ENCODE results near the gene MAPK9. TPM values are rescaled to one million over a fixed set of nuclear protein-coding genes. Genes with fewer than 3 reads are reported as not detected.

Gene MAPK9
- polyA plus RNA-seq, 3 donors, result 9.7 to 19.6 (median 16.2) TPM

DNA sequence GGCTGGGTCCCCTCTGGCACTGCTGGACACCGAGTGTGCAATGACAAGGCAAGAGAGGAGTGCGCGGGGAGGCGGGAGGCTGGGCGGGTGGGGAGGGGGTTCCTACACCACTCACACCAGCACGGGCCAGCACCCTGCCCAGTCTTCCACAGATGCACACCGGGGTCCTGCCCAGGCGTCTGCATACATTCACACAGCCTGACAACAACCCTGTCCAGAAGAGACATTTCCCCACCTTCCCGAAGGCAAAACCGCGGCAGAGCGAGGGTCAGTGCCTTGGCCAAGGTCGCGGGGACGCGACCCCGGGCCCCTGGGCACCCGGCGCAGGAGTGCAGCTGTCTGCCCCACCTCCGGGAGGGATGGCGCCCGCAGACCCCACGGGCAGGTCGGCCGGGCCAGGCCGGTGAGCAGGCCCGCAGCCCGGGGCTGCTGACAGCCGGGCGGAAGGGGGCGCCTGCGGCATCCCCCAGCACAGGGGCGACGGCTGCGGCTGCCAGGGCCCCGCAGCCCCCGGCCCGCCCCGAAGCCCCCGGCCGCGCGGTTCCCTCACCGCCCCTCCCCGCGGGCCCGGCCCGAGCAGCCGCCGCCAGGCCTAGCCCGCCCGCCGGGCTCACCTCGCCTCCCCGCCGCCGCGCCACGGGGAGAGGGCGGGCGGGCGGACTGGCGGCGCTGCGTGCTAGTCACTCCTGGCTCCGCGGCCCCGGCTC lies 496 bp downstream of the MAPK9 start:
- Mint-ChIP-seq H3K4me3 (peak overlapping the region; percentile 79 to 80), H3K36me3 (peaks cover 7% of the 10 kb centered on the region in 2 donors), H3K4me1 (peaks cover 54% of the 10 kb centered on the region), H3K27ac (peak overlapping the region in 2 of 7 donors; percentile 26 to 50), H3K9me3 (peaks cover 0 to 2% (median 0%) of the 10 kb centered on the region in 7 donors), H3K27me3 (ENCODE audit: low read depth in 3 of 3) (peaks cover 1 to 4% (median 2%) of the 10 kb centered on the region in 3 donors)
- TF ChIP-seq CTCF (IDR thresholded peaks at IDR 0.05), result peak; percentile 8
- DNase-seq, result no peak
- H3K79me2 ChIP-seq (ENCODE audit: insufficient read depth, low read length), result peaks cover 49% of the 10 kb centered on the region
- under 1% methylated on average over 61 of the region's 68 CpGs for WGBS (ENCODE audit: insufficient coverage)
- H2AFZ ChIP-seq (ENCODE audit: insufficient read depth, low read depth, low read length, poor library complexity, severe bottlenecking), result peak overlapping the region; percentile 73
- H3K4me2 ChIP-seq (replicated peaks; ENCODE audit: extremely low read depth, low read length, poor library complexity, severe bottlenecking), result peak overlapping the region; percentile 85
- peaks cover 30 to 47% of the 10 kb centered on the region in 2 donors for H3K4me1 ChIP-seq (ENCODE audit: control insufficient read depth in 1 of 2, insufficient read depth in 2 of 2, low read length in 2 of 2)
- intact Hi-C loops (cut with micrococcal nuclease), result loop anchor here (10.0 kb wide), 1 partner anchor 203 kb away; the partner anchor contains the start of gene CNOT6 (in 2 of the 2)
- no peaks in the 10 kb centered on the region for H3K27me3 ChIP-seq (ENCODE audit: control insufficient read depth in 2 of 2, insufficient read depth in 2 of 2, low read length in 2 of 2)
- peak overlapping the region; percentile 39 to 75 (median 60) for H3K4me3 ChIP-seq (replicated peaks in 1 of 3; ENCODE audit: low read depth in 2 of 3, low read length in 3 of 3)
- H3K9me3 ChIP-seq (replicated peaks in 1 of 2; ENCODE audit: control insufficient read depth in 1 of 2, insufficient read depth in 1 of 2, low read length in 2 of 2), result peaks cover 0 to 2% of the 10 kb centered on the region in 2 donors
- H3K36me3 ChIP-seq (replicated peaks in 1 of 2; ENCODE audit: control insufficient read depth in 1 of 2, insufficient read depth in 2 of 2, low read length in 2 of 2), result peaks cover 4 to 7% of the 10 kb centered on the region in 2 donors
- H3K9ac ChIP-seq (ENCODE audit: insufficient read depth, low read length, poor library complexity, severe bottlenecking), result peak overlapping the region; percentile 62
- peaks cover 25% of the 10 kb centered on the region for H4K20me1 ChIP-seq (ENCODE audit: insufficient read depth, low read length)
- no peak overlapping the region for H3K27ac ChIP-seq (ENCODE audit: low read depth in 1 of 2, low read length in 2 of 2)

DNA sequence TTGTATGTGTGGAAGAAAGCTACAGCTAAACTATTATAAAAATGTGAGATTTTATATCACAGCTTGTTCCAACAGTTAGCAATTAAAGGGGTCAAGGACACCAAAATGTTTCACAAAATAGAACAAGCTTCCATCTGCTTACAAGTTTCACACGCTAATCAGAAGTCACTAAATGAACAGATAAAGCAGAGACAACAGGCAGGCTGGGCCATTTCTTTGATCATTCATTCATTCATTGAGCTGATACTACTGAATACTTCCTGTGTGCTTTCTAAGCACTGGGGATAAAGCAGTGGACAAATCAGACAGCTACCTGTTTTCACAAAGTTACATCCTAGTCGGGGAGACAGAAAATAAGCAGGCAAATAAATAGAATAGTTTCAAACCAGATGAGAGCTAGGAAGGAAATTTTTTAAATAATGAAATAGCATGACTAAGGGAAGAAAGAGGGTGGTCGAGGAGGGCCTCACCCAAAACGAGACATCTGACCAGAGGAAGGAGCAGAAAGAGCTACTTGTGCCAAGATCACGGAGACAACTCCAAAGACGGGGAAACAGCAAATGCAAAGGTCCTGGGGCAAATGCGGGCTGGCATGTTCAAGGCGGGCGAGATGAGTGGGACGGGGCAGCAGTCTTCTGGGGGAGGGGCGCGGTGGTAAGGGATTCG lies 1.2 kb downstream of the MAPK9 start:
- Mint-ChIP-seq H3K4me3 (peak overlapping the region; percentile 79 to 80), H3K4me1 (peaks cover 53% of the 10 kb centered on the region), H3K27me3 (ENCODE audit: low read depth in 3 of 3) (peaks cover 1 to 4% (median 2%) of the 10 kb centered on the region in 3 donors), H3K27ac (peak overlapping the region in 3 of 7 donors; percentile 26 to 50 (median 49)), H3K9me3 (peaks cover 0 to 3% (median 0%) of the 10 kb centered on the region in 7 donors), H3K36me3 (peaks cover 9% of the 10 kb centered on the region in 2 donors)
- Histone ChIP-seq H2AFZ (ENCODE audit: insufficient read depth, low read depth, low read length, poor library complexity, severe bottlenecking) (no peak overlapping the region), H3K79me2 (ENCODE audit: insufficient read depth, low read length) (peaks cover 51% of the 10 kb centered on the region), H3K4me2 (replicated peaks; ENCODE audit: extremely low read depth, low read length, poor library complexity, severe bottlenecking) (peak overlapping the region; percentile 85), H3K27me3 (ENCODE audit: control insufficient read depth in 2 of 2, insufficient read depth in 2 of 2, low read length in 2 of 2) (no peaks in the 10 kb centered on the region), H4K20me1 (ENCODE audit: insufficient read depth, low read length) (peaks cover 25% of the 10 kb centered on the region), H3K9me3 (replicated peaks in 1 of 2; ENCODE audit: control insufficient read depth in 1 of 2, insufficient read depth in 1 of 2, low read length in 2 of 2) (peaks cover 0 to 3% of the 10 kb centered on the region in 2 donors), H3K9ac (ENCODE audit: insufficient read depth, low read length, poor library complexity, severe bottlenecking) (peak overlapping the region; percentile 62), H3K27ac (ENCODE audit: low read depth in 1 of 2, low read length in 2 of 2) (no peak overlapping the region), H3K4me1 (ENCODE audit: control insufficient read depth in 1 of 2, insufficient read depth in 2 of 2, low read length in 2 of 2) (peaks cover 30 to 47% of the 10 kb centered on the region in 2 donors), H3K4me3 (replicated peaks in 1 of 3; ENCODE audit: low read depth in 2 of 3, low read length in 3 of 3) (peak overlapping the region in 2 of 3 experiments; percentile 39 to 75), H3K36me3 (replicated peaks in 1 of 2; ENCODE audit: control insufficient read depth in 1 of 2, insufficient read depth in 2 of 2, low read length in 2 of 2) (peaks cover 5 to 8% of the 10 kb centered on the region in 2 donors)
- intact Hi-C loops (cut with micrococcal nuclease), result loop anchor here (10.0 kb wide), 1 partner anchor 204 kb away; the partner anchor contains the start of gene CNOT6 (in 2 of the 2)
- WGBS (ENCODE audit: insufficient coverage), result 26% methylated on average over 8 of the region's 13 CpGs
- no peak for DNase-seq
- no peak for TF ChIP-seq CTCF (IDR thresholded peaks at IDR 0.05)

All from CD14-positive monocyte (primary cell).